Endothelial cell of umbilical vein (primary cell): ENCODE results near the gene KRT33B. TPM values are rescaled to one million over a fixed set of nuclear protein-coding genes. Genes with fewer than 3 reads are reported as not detected.
"Not testable (repeated sequence)": the region's sequence is repeated elsewhere in the genome, so short reads cannot be mapped to it uniquely, and the experiment has no call there.

ENCODE experiments used
- BruUV-seq: library from RNA; stranded (reverse); fragments of 400-500 nt; replicated peaks from 2 replicates; lab custom pipeline; 2021; lab: Mats Ljungman, UMichigan
- CTCF ChIA-PET: fragments of 300-600, 350-600 bp; sonication (Branson Sonifier 250); formaldehyde crosslinking; loops from one replicate; lab custom pipeline; 2021; ENCODE audit warnings: antibody characterized with exemption, inconsistent platforms; lab: Charles Lee
- POLR2A ChIA-PET: fragments of 300-600, 350-600 bp; sonication (Branson Sonifier 250); formaldehyde crosslinking; loops from one replicate; lab custom pipeline; 2021; ENCODE audit warnings: antibody characterized with exemption, inconsistent platforms; lab: Charles Lee
- DNase-seq: peaks from one replicate; pipeline ENCODE4 v3.0.0-alpha.2; 2011; ENCODE audit warnings: low read depth, low spot score
- FAIRE-seq: peaks from 2 replicates; lab custom pipeline; 2011; peaks lifted over from hg19 to GRCh38; lab: Jason Lieb, UNC
- H2AFZ ChIP-seq: 2 replicates; pipeline ENCODE4 v1.6.0; 2012; ENCODE audit warnings: low read depth, low read length, control low read depth, inconsistent platforms
- H3K27ac ChIP-seq: 2 replicates; pipeline ENCODE4 v1.5.1; 2011; ENCODE audit warnings: low read depth, mild to moderate bottlenecking, control low read depth, low read length, moderate library complexity; ENCODE audit not compliant: insufficient read depth
- H3K27me3 ChIP-seq, 2 experiments: 2 replicates each; pipeline versions ENCODE4 v1.6.0 to v1.6.1; 2011; ENCODE audit warnings: low read length in 2 of 2, mixed read lengths in 1 of 2; ENCODE audit not compliant: control insufficient read depth in 2 of 2, insufficient read depth in 2 of 2
- H3K36me3 ChIP-seq, 2 experiments: 2 replicates in 1 of 2; 3 replicates in 1 of 2; pipeline ENCODE4 v1.5.1; 2011; ENCODE audit warnings: low read length in 2 of 2, mild to moderate bottlenecking in 1 of 2, moderate library complexity in 1 of 2; ENCODE audit not compliant: control insufficient read depth in 2 of 2, insufficient read depth in 2 of 2; ENCODE audit errors: extremely low read depth in 1 of 2
- H3K4me1 ChIP-seq: 3 replicates; pipeline ENCODE4 v1.5.1; 2011; ENCODE audit warnings: mild to moderate bottlenecking, low read length; ENCODE audit not compliant: control insufficient read depth, insufficient read depth; ENCODE audit errors: extremely low read depth
- H3K4me2 ChIP-seq: 2 replicates; pipeline ENCODE4 v1.6.1; 2011; ENCODE audit warnings: low read length, control low read depth, mixed read lengths; ENCODE audit not compliant: insufficient read depth
- H3K4me3 ChIP-seq, 3 experiments: fragments of 200-600 bp in 1 of 3; sonication (generic), shearing (Covaris generic) in 1 of 3; replicated peaks in 1 of 3; 2 replicates each; pipeline ENCODE4 v1.5.1; 2011 to 2016; ENCODE audit warnings: control low read depth in 3 of 3, low read length in 3 of 3, mild to moderate bottlenecking in 2 of 3, inconsistent platforms in 1 of 3, low read depth in 1 of 3, moderate library complexity in 1 of 3; ENCODE audit not compliant: insufficient read depth in 1 of 3
- H3K79me2 ChIP-seq: 2 replicates; pipeline ENCODE4 v1.6.0; 2012; ENCODE audit warnings: low read length, inconsistent platforms; ENCODE audit not compliant: control insufficient read depth, insufficient read depth
- H3K9ac ChIP-seq: replicated peaks from 2 replicates; pipeline ENCODE3; 2011; ENCODE audit warnings: low read length, control low read depth; ENCODE audit not compliant: insufficient read depth; ENCODE audit errors: extremely low read depth
- H3K9me1 ChIP-seq: replicated peaks from 3 replicates; pipeline ENCODE4 v1.6.0; 2011; ENCODE audit warnings: mild to moderate bottlenecking, low read length; ENCODE audit not compliant: control insufficient read depth, insufficient read depth; ENCODE audit errors: extremely low read depth
- H3K9me3 ChIP-seq: replicated peaks from 2 replicates; pipeline ENCODE4 v1.5.1; 2012; ENCODE audit warnings: low read length, inconsistent platforms; ENCODE audit not compliant: control insufficient read depth, insufficient read depth
- H4K20me1 ChIP-seq: replicated peaks from 2 replicates; pipeline ENCODE3; 2011; ENCODE audit warnings: mild to moderate bottlenecking, low read length; ENCODE audit not compliant: control insufficient read depth, insufficient read depth; ENCODE audit errors: extremely low read depth
- CTCF ChIP-seq, 2 donors: IDR thresholded peaks; 1 replicate in 1 of 2; 2 replicates in 1 of 2; pipeline ENCODE4 v1.5.1; 2011; ENCODE audit warnings: low read length in 2 of 2, mild to moderate bottlenecking in 2 of 2, moderate library complexity in 2 of 2, control low read depth in 1 of 2, inconsistent platforms in 1 of 2, low read depth in 1 of 2; ENCODE audit not compliant: insufficient read depth in 1 of 2; ENCODE audit errors: extremely low read depth in 1 of 2
- EZH2 ChIP-seq: IDR thresholded peaks from 2 replicates; pipeline ENCODE4 v1.6.1; 2012; ENCODE audit warnings: borderline replicate concordance, low read depth, mild to moderate bottlenecking, moderate library complexity, low read length, inconsistent platforms; ENCODE audit not compliant: severe bottlenecking
- FOS ChIP-seq: IDR thresholded peaks from 2 replicates; pipeline ENCODE4 v1.6.1; 2011; ENCODE audit warnings: mild to moderate bottlenecking, low read length, moderate library complexity, borderline replicate concordance; ENCODE audit not compliant: insufficient read depth
- GATA2 ChIP-seq: IDR thresholded peaks from 2 replicates; pipeline ENCODE4 v1.7.0; 2011; ENCODE audit warnings: low read depth, mild to moderate bottlenecking, moderate library complexity, mixed read lengths, low read length; ENCODE audit not compliant: insufficient read length, insufficient read depth
- JUN ChIP-seq: IDR thresholded peaks from 2 replicates; pipeline ENCODE4 v1.6.1; 2011; ENCODE audit warnings: borderline replicate concordance, low read depth; ENCODE audit not compliant: insufficient read length, insufficient read depth
- MAX ChIP-seq: IDR thresholded peaks from 2 replicates; pipeline ENCODE4 v1.6.1; 2011; ENCODE audit not compliant: insufficient read depth, insufficient read length
- MYC ChIP-seq: IDR thresholded peaks from one replicate; pipeline ENCODE4 v1.6.1; 2011; ENCODE audit warnings: mild to moderate bottlenecking, low read depth, low read length
- POLR2A ChIP-seq: IDR thresholded peaks from 2 replicates; pipeline ENCODE4 v1.6.1; 2012; ENCODE audit warnings: low read depth, mild to moderate bottlenecking, control low read depth, low read length
- POLR2AphosphoS5 ChIP-seq: IDR thresholded peaks from 2 replicates; pipeline ENCODE4 v1.6.1; 2012; ENCODE audit warnings: low read depth, mild to moderate bottlenecking, control low read depth, low read length, moderate library complexity; ENCODE audit not compliant: insufficient read depth
- dilution Hi-C: fragments of 300-500 bp; cut with MboI; formaldehyde crosslinking; loops from one replicate; pipeline ENCODE4 v1.15.0; 2019; ENCODE audit warnings: low sequenced_read_pairs; ENCODE audit not compliant: extremely low pct_ligation_motif_present
- intact Hi-C: fragments of 100-400 bp; cut with micrococcal nuclease; formaldehyde crosslinking; loops from one replicate; pipeline ENCODE4 v1.10.0; 2022
- polyA plus RNA-seq, 4 experiments: library from polyadenylated mRNA; depleted of rRNA in 3 of 4; stranded (reverse) in 3 of 4; unstranded in 1 of 4; fragments of >200 nt; gene quantifications; 2 replicates each; pipeline versions ENCODE4 v1.2.1 to v1.2.3, GENCODE V29; 2011 to 2012; ENCODE audit warnings: missing spikeins in 1 of 4
- total RNA-seq: library from RNA; stranded (reverse); gene quantifications from 2 replicates; pipeline ENCODE4 v1.2.3, GENCODE V29; 2021

Gene KRT33B
- total and polyA plus RNA-seq, 2 donors (not counting 3 experiments of a cell fraction or from before 2014, with no cell fraction given), result not detected

DNA sequence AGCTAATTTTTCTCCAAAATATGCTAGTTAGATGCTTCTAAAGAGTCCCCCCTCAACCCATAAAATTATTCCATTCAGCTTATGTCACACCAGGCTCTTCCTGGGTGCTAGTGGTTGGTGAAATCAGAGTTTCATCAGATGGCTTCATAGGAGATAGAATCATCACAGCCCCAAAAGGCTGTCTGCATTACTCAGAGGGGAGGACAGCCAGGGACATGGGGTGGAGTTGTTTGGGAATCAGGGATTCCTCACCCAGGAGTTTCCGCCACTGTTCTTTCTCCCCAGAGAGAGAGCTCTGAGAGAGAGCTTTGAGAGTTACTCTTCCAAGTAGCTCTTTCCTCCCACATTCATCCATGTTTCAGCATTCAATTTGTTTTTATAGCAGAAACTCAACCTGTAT is 12.8 kb upstream of the KRT33B start:
- Histone ChIP-seq H3K79me2 (no peaks in the 10 kb centered on the region), H3K27me3 (peaks cover 0 to under 1% of the 10 kb centered on the region in 2 experiments), H3K9ac (no peak overlapping the region), H3K9me3 (no peaks in the 10 kb centered on the region), H3K4me1 (no peaks in the 10 kb centered on the region), H3K4me2 (no peak overlapping the region), H3K36me3 (no peaks in the 10 kb centered on the region), H3K4me3 (no peak overlapping the region), H4K20me1 (no peaks in the 10 kb centered on the region), H2AFZ (no peak overlapping the region), H3K27ac (no peak overlapping the region), H3K9me1 (no peaks in the 10 kb centered on the region)
- FAIRE-seq, result no peak
- POLR2A ChIA-PET, result no interaction called here
- TF ChIP-seq MAX (no peak), FOS (no peak), GATA2 (no peak), EZH2 (no peak), CTCF (IDR thresholded peaks at IDR 0.05; ENCODE audit: extremely low read depth in 1 of 2, insufficient read depth in 1 of 2, low read depth in 1 of 2, low read length in 2 of 2) (no peak), POLR2A (no peak), POLR2AphosphoS5 (no peak), MYC (no peak), JUN (no peak)
- CTCF ChIA-PET, result no interaction called here
- dilution Hi-C loops (no loop called here), intact Hi-C loops (no loop called here)
- no peak for DNase-seq
- BruUV-seq, result no TSS peak

GRCh38 chr17:41381943-41382342 is 12.3 kb upstream of the KRT33B start, which contains the start of gene KRT34:
KRT34 (minus strand) TSS chr17:41382306; CDS start chr17:41382246, 60 bp downstream.
- dilution Hi-C loops, intact Hi-C loops, H3K9me3 ChIP-seq, DNase-seq, FAIRE-seq, BruUV-seq, H3K9ac ChIP-seq, H3K27me3 ChIP-seq, H3K27ac ChIP-seq, H3K36me3 ChIP-seq, H3K4me2 ChIP-seq, H3K79me2 ChIP-seq, CTCF ChIA-PET, H4K20me1 ChIP-seq, H3K4me3 ChIP-seq, H3K4me1 ChIP-seq, POLR2A ChIA-PET, H2AFZ ChIP-seq, H3K9me1 ChIP-seq: not testable (repeated sequence)

- H3K79me2 ChIP-seq, H3K4me2 ChIP-seq, POLR2A ChIA-PET, H3K27me3 ChIP-seq, H3K36me3 ChIP-seq, DNase-seq, BruUV-seq, dilution Hi-C loops, H3K27ac ChIP-seq, FAIRE-seq, H2AFZ ChIP-seq, H3K4me1 ChIP-seq, H3K9ac ChIP-seq, CTCF ChIA-PET, H4K20me1 ChIP-seq, intact Hi-C loops, H3K9me3 ChIP-seq, H3K4me3 ChIP-seq, H3K9me1 ChIP-seq: not testable (repeated sequence)
These were observed 10.5 kb upstream of the KRT33B start for GRCh38 chr17:41380091-41380490.
